ENCODE results near the gene DIS3L2. TPM values are rescaled to one million over a fixed set of nuclear protein-coding genes. Genes with fewer than 3 reads are reported as not detected.

DIS3L2 gene
- total and polyA plus RNA-seq, 5 donors from 2014 or later: 10.9 to 76.9 (median 21.0) TPM

- H3K27ac ChIP-seq (ENCODE audit: insufficient read depth, low read length, poor library complexity, severe bottlenecking): no peak overlapping the region
- Mint-ChIP-seq H3K36me3 (peaks cover 21% of the 10 kb centered on the region), H3K9me3 (no peaks in the 10 kb centered on the region), H3K4me1 (peaks cover 17 to 24% (median 21%) of the 10 kb centered on the region in 4 donors), H3K27ac (peak overlapping the region in 1 of 3 donors; percentile 39), H3K27me3 (no peaks in the 10 kb centered on the region), H3K4me3 (no peak overlapping the region)
- no peaks in the 10 kb centered on the region for H3K9me3 ChIP-seq (ENCODE audit: control insufficient read depth in 2 of 2, low read length in 2 of 2)
- DNase-seq: no peak
- H3K27me3 ChIP-seq (ENCODE audit: control insufficient read depth, insufficient read depth, low read length): no peaks in the 10 kb centered on the region
- H3K36me3 ChIP-seq (ENCODE audit: control insufficient read depth, insufficient read depth, low read length): no peaks in the 10 kb centered on the region
- H3K4me1 ChIP-seq (ENCODE audit: control insufficient read depth, insufficient read depth, low read length, poor library complexity, severe bottlenecking): no peaks in the 10 kb centered on the region
- ATAC-seq (ENCODE audit: low read depth in 2 of 2): no peak
- H3K4me3 ChIP-seq (ENCODE audit: low read depth, low read length): no peak overlapping the region
Observed at GRCh38 chr2:232120911-232121310, 159.4 kb downstream of the DIS3L2 start.

GRCh38 chr2:232124309-232124708 lies 162.8 kb downstream of the DIS3L2 start:
- no peaks in the 10 kb centered on the region for H3K4me1 ChIP-seq (ENCODE audit: control insufficient read depth, insufficient read depth, low read length, poor library complexity, severe bottlenecking)
- no peak overlapping the region for H3K4me3 Mint-ChIP-seq
- no peak for ATAC-seq (ENCODE audit: low read depth in 2 of 2)
- no peaks in the 10 kb centered on the region for H3K9me3 ChIP-seq (ENCODE audit: control insufficient read depth in 2 of 2, low read length in 2 of 2)
- no peaks in the 10 kb centered on the region for H3K36me3 ChIP-seq (ENCODE audit: control insufficient read depth, insufficient read depth, low read length)
- H3K27ac ChIP-seq (ENCODE audit: insufficient read depth, low read length, poor library complexity, severe bottlenecking): no peak overlapping the region
- peaks cover 19 to 22% (median 19%) of the 10 kb centered on the region in 4 donors for H3K4me1 Mint-ChIP-seq
- H3K4me3 ChIP-seq (ENCODE audit: low read depth, low read length): no peak overlapping the region
- peak overlapping the region in 1 of 3 donors; percentile 18 for H3K27ac Mint-ChIP-seq
- no peak for DNase-seq
- H3K36me3 Mint-ChIP-seq: peaks cover 22% of the 10 kb centered on the region
- no peaks in the 10 kb centered on the region for H3K27me3 Mint-ChIP-seq
- no peaks in the 10 kb centered on the region for H3K9me3 Mint-ChIP-seq
- no peaks in the 10 kb centered on the region for H3K27me3 ChIP-seq (ENCODE audit: control insufficient read depth, insufficient read depth, low read length)

- Histone ChIP-seq H3K4me3 (ENCODE audit: low read depth, low read length) (no peak overlapping the region), H3K9me3 (ENCODE audit: control insufficient read depth in 2 of 2, low read length in 2 of 2) (no peaks in the 10 kb centered on the region), H3K27me3 (ENCODE audit: control insufficient read depth, insufficient read depth, low read length) (no peaks in the 10 kb centered on the region), H3K4me1 (ENCODE audit: control insufficient read depth, insufficient read depth, low read length, poor library complexity, severe bottlenecking) (no peaks in the 10 kb centered on the region), H3K36me3 (ENCODE audit: control insufficient read depth, insufficient read depth, low read length) (peaks cover 6% of the 10 kb centered on the region), H3K27ac (ENCODE audit: insufficient read depth, low read length, poor library complexity, severe bottlenecking) (no peak overlapping the region)
- H3K27ac Mint-ChIP-seq: peak overlapping the region in 1 of 3 donors; percentile 34
- DNase-seq: no peak
- no peak for ATAC-seq (ENCODE audit: low read depth in 2 of 2)
- no peaks in the 10 kb centered on the region for H3K9me3 Mint-ChIP-seq
- H3K4me1 Mint-ChIP-seq: peaks cover 12 to 19% (median 14%) of the 10 kb centered on the region in 4 donors
- no peak overlapping the region for H3K4me3 Mint-ChIP-seq
- peaks cover 23% of the 10 kb centered on the region for H3K36me3 Mint-ChIP-seq
- H3K27me3 Mint-ChIP-seq: no peaks in the 10 kb centered on the region
Observed at GRCh38 chr2:232126301-232127099, 165.0 kb downstream of the DIS3L2 start.

DNA sequence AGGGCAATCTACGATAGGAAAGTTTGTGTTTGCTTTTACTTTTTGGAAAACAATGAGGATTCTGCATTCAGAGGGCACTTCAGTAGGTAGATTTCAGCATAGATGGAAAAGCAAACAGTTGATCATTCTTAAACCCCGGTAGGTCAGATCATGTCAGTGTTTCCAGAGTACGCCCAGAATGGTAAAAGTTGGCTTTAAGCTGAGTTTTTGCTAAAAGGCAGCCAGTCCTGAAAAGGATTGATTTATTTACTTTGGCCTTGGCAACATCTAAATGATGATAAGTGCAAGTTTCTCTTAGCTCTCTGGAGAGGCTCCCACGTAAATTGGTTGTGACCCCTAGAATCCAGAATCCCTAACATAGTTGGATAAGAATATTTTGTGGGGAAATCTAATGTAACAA lies 168.0 kb downstream of the DIS3L2 start:
- peaks cover 17% of the 10 kb centered on the region for H3K36me3 ChIP-seq (ENCODE audit: control insufficient read depth, insufficient read depth, low read length)
- no peaks in the 10 kb centered on the region for H3K9me3 ChIP-seq (ENCODE audit: control insufficient read depth in 2 of 2, low read length in 2 of 2)
- H3K27ac ChIP-seq (ENCODE audit: insufficient read depth, low read length, poor library complexity, severe bottlenecking): no peak overlapping the region
- Mint-ChIP-seq H3K4me1 (peaks cover 2 to 7% (median 4%) of the 10 kb centered on the region in 4 donors), H3K27me3 (no peaks in the 10 kb centered on the region), H3K27ac (peak overlapping the region in 1 of 3 donors; percentile 63), H3K4me3 (no peak overlapping the region), H3K36me3 (peaks cover 42% of the 10 kb centered on the region), H3K9me3 (no peaks in the 10 kb centered on the region)
- ATAC-seq (ENCODE audit: low read depth in 2 of 2): no peak
- no peaks in the 10 kb centered on the region for H3K4me1 ChIP-seq (ENCODE audit: control insufficient read depth, insufficient read depth, low read length, poor library complexity, severe bottlenecking)
- DNase-seq: no peak
- H3K4me3 ChIP-seq (ENCODE audit: low read depth, low read length): no peak overlapping the region
- H3K27me3 ChIP-seq (ENCODE audit: control insufficient read depth, insufficient read depth, low read length): no peaks in the 10 kb centered on the region

DNA sequence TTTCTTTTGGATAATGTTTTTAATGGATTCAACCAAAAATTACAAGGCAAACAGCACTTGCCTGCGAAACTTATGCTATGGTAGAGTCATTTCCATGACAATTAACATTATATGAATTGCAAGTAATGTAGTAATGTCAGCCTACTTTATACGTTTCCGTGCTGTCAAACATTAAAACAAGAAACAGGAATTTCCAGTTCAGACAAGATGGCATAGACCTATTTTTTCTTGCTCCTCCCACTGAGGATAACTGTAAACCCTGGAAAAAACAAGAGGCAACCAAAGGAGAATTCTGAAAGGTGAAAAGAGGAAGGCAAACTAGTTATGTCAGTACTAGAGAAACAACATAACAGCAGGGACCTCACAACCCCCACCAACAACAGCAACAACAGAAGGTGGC lies 170.7 kb downstream of the DIS3L2 start:
- Histone ChIP-seq H3K27me3 (ENCODE audit: control insufficient read depth, insufficient read depth, low read length) (no peaks in the 10 kb centered on the region), H3K27ac (ENCODE audit: insufficient read depth, low read length, poor library complexity, severe bottlenecking) (no peak overlapping the region), H3K4me1 (ENCODE audit: control insufficient read depth, insufficient read depth, low read length, poor library complexity, severe bottlenecking) (no peaks in the 10 kb centered on the region), H3K9me3 (ENCODE audit: control insufficient read depth in 2 of 2, low read length in 2 of 2) (no peaks in the 10 kb centered on the region), H3K36me3 (ENCODE audit: control insufficient read depth, insufficient read depth, low read length) (peaks cover 22% of the 10 kb centered on the region), H3K4me3 (ENCODE audit: low read depth, low read length) (no peak overlapping the region)
- H3K9me3 Mint-ChIP-seq: no peaks in the 10 kb centered on the region
- H3K4me3 Mint-ChIP-seq: no peak overlapping the region
- no peak for DNase-seq
- no peaks in the 10 kb centered on the region for H3K27me3 Mint-ChIP-seq
- H3K27ac Mint-ChIP-seq: no peak overlapping the region
- H3K4me1 Mint-ChIP-seq: peaks cover 6 to 17% (median 13%) of the 10 kb centered on the region in 4 donors
- no peak for ATAC-seq (ENCODE audit: low read depth in 2 of 2)
- H3K36me3 Mint-ChIP-seq: peaks cover 38% of the 10 kb centered on the region

GRCh38 chr2:232133078-232133477 lies 171.6 kb downstream of the DIS3L2 start:
- Mint-ChIP-seq H3K27ac (no peak overlapping the region), H3K4me3 (no peak overlapping the region), H3K27me3 (no peaks in the 10 kb centered on the region), H3K9me3 (no peaks in the 10 kb centered on the region), H3K4me1 (peaks cover 6 to 23% (median 17%) of the 10 kb centered on the region in 4 donors), H3K36me3 (peaks cover 32% of the 10 kb centered on the region)
- H3K4me3 ChIP-seq (ENCODE audit: low read depth, low read length): no peak overlapping the region
- H3K36me3 ChIP-seq (ENCODE audit: control insufficient read depth, insufficient read depth, low read length): peaks cover 22% of the 10 kb centered on the region
- no peaks in the 10 kb centered on the region for H3K4me1 ChIP-seq (ENCODE audit: control insufficient read depth, insufficient read depth, low read length, poor library complexity, severe bottlenecking)
- H3K9me3 ChIP-seq (ENCODE audit: control insufficient read depth in 2 of 2, low read length in 2 of 2): no peaks in the 10 kb centered on the region
- ATAC-seq (ENCODE audit: low read depth in 2 of 2) (no peak), DNase-seq (no peak)
- H3K27me3 ChIP-seq (ENCODE audit: control insufficient read depth, insufficient read depth, low read length): no peaks in the 10 kb centered on the region
- H3K27ac ChIP-seq (ENCODE audit: insufficient read depth, low read length, poor library complexity, severe bottlenecking): no peak overlapping the region

GRCh38 chr2:232134939-232135338 lies 173.4 kb downstream of the DIS3L2 start:
- ATAC-seq (ENCODE audit: low read depth in 2 of 2) (no peak), DNase-seq (no peak)
- no peaks in the 10 kb centered on the region for H3K9me3 Mint-ChIP-seq
- peak overlapping the region in 2 of 3 donors; percentile 57 to 78 for H3K27ac Mint-ChIP-seq
- peaks cover 22% of the 10 kb centered on the region for H3K36me3 ChIP-seq (ENCODE audit: control insufficient read depth, insufficient read depth, low read length)
- H3K9me3 ChIP-seq (ENCODE audit: control insufficient read depth in 2 of 2, low read length in 2 of 2): no peaks in the 10 kb centered on the region
- H3K4me3 ChIP-seq (ENCODE audit: low read depth, low read length): no peak overlapping the region
- H3K4me1 ChIP-seq (ENCODE audit: control insufficient read depth, insufficient read depth, low read length, poor library complexity, severe bottlenecking): peaks cover 13% of the 10 kb centered on the region
- H3K4me1 Mint-ChIP-seq: peaks cover 21 to 39% (median 32%) of the 10 kb centered on the region in 4 donors
- peaks cover 32% of the 10 kb centered on the region for H3K36me3 Mint-ChIP-seq
- no peaks in the 10 kb centered on the region for H3K27me3 Mint-ChIP-seq
- H3K27ac ChIP-seq (ENCODE audit: insufficient read depth, low read length, poor library complexity, severe bottlenecking): no peak overlapping the region
- H3K4me3 Mint-ChIP-seq: no peak overlapping the region
- no peaks in the 10 kb centered on the region for H3K27me3 ChIP-seq (ENCODE audit: control insufficient read depth, insufficient read depth, low read length)

Data from CD4-positive, CD25-positive, alpha-beta regulatory T cell (primary cell).